Neural cell (in vitro differentiated cells): ENCODE data around the gene HGD.
"Not testable (repeated sequence)": the region's sequence is repeated elsewhere in the genome, so short reads cannot be mapped to it uniquely, and the experiment has no call there.

Experiments
- CTCF ChIP-seq: fragments of 450-650 bp; IDR thresholded peaks from 2 replicates; pipeline ENCODE4 v1.5.1; 2014; ENCODE audit warnings: antibody characterized with exemption, mild to moderate bottlenecking, moderate library complexity; ENCODE audit not compliant: poor library complexity, severe bottlenecking
- EP300 ChIP-seq: fragments of 450-650 bp; conservative IDR thresholded peaks from 2 replicates; pipeline ENCODE4 v1.6.1; 2014; ENCODE audit warnings: antibody characterized with exemption, mild to moderate bottlenecking, moderate library complexity; ENCODE audit not compliant: poor library complexity, severe bottlenecking
- EZH2 ChIP-seq: fragments of 200-600, 300-800 bp; shearing (Covaris generic), sonication (generic); IDR thresholded peaks from 2 replicates; pipeline ENCODE4 v1.6.1; 2014; ENCODE audit warnings: antibody characterized with exemption, low read length, borderline replicate concordance, mild to moderate bottlenecking; ENCODE audit not compliant: insufficient read depth, poor library complexity, severe bottlenecking
- MXI1 ChIP-seq: fragments of 450-650 bp; conservative IDR thresholded peaks from 2 replicates; pipeline ENCODE4 v1.6.1; 2014; ENCODE audit warnings: antibody characterized with exemption, mild to moderate bottlenecking; ENCODE audit not compliant: poor library complexity, severe bottlenecking
- POLR2AphosphoS5 ChIP-seq: IDR thresholded peaks from 2 replicates; pipeline ENCODE4 v1.6.1; 2012
- RAD21 ChIP-seq: fragments of 450-650 bp; conservative IDR thresholded peaks from 2 replicates; pipeline ENCODE4 v1.6.1; 2014; ENCODE audit warnings: antibody characterized with exemption, mild to moderate bottlenecking, moderate library complexity
- REST ChIP-seq: IDR thresholded peaks from 2 replicates; pipeline ENCODE4 v1.6.1; 2012; ENCODE audit warnings: borderline replicate concordance
- SMC3 ChIP-seq: fragments of 450-650 bp; conservative IDR thresholded peaks from 2 replicates; pipeline ENCODE4 v1.6.1; 2014; ENCODE audit warnings: antibody characterized with exemption, mild to moderate bottlenecking, moderate library complexity; ENCODE audit not compliant: poor library complexity
- TAF1 ChIP-seq: IDR thresholded peaks from 2 replicates; pipeline ENCODE4 v1.6.1; 2012; ENCODE audit warnings: low read depth

GRCh38 chr3:120719167-120719834 is 37.3 kb upstream of the HGD start:
- TF ChIP-seq CTCF, TAF1, REST, RAD21, POLR2AphosphoS5, MXI1, EZH2, EP300, SMC3: not testable (repeated sequence)
